K562 (cell line): Measurements from ENCODE around the gene UFC1.

Source experiments
- CTCF ChIP-seq, 3 experiments: IDR thresholded peaks in 2 of 3; conservative IDR thresholded peaks in 1 of 3; 2 replicates each; pipeline ENCODE4 v1.5.1; 2011 to 2012; ENCODE audit warnings: low read length in 3 of 3, mild to moderate bottlenecking in 3 of 3, control low read depth in 2 of 3, improper control_type of control experiment in 1 of 3, inconsistent platforms in 1 of 3, low read depth in 1 of 3, mixed read lengths in 1 of 3, moderate library complexity in 1 of 3; ENCODE audit not compliant: insufficient read depth in 2 of 3
- ELF4 ChIP-seq: fragments of 450-650 bp; formaldehyde crosslinking; IDR thresholded peaks from 2 replicates; pipeline ENCODE4 v1.4.0; 2022; ENCODE audit warnings: missing genetic modification characterization
- GABPB2 ChIP-seq: fragments of 250-450 bp; sonication (Bioruptor Pico); conservative IDR thresholded peaks from 2 replicates; pipeline ENCODE4 v1.5.1; 2021; ENCODE audit warnings: mild to moderate bottlenecking
- MYC ChIP-seq, 2 experiments: fragments of 250-450 bp in 1 of 2; sonication (Bioruptor Pico) in 1 of 2; IDR thresholded peaks; 2 replicates each; pipeline versions ENCODE4 v1.5.1 to v1.6.1; 2012 to 2021; ENCODE audit warnings: low read depth in 2 of 2, borderline replicate concordance in 1 of 2, improper control_type of control experiment in 1 of 2, low read length in 1 of 2, mild to moderate bottlenecking in 1 of 2, moderate library complexity in 1 of 2
- POLR2A ChIP-seq: fragments of 450-650 bp; conservative IDR thresholded peaks from 2 replicates; pipeline ENCODE4 v1.6.1; 2016
- TAF1 ChIP-seq: IDR thresholded peaks from 2 replicates; pipeline ENCODE4 v1.6.1; 2011; ENCODE audit warnings: mild to moderate bottlenecking, low read length, moderate library complexity; ENCODE audit not compliant: insufficient read depth, control insufficient read depth, severe bottlenecking; ENCODE audit errors: extremely low read depth
- TARDBP ChIP-seq: fragments of 450-650 bp; IDR thresholded peaks from 2 replicates; pipeline ENCODE4 v1.6.1; 2016
- TEAD4 ChIP-seq, 2 experiments: sonication (generic) in 1 of 2; formaldehyde crosslinking in 1 of 2; IDR thresholded peaks; 2 replicates each; pipeline versions ENCODE4 v1.6.1 to v1.8.0; 2012 to 2022; ENCODE audit warnings: borderline replicate concordance in 1 of 2, inconsistent platforms in 1 of 2, low read length in 1 of 2, mild to moderate bottlenecking in 1 of 2, missing genetic modification reagents in 1 of 2
- ZBTB1 ChIP-seq: sonication (generic); formaldehyde crosslinking; IDR thresholded peaks from 2 replicates; pipeline ENCODE4 v1.8.1; 2023; ENCODE audit warnings: missing genetic modification reagents, low read depth, mild to moderate bottlenecking, borderline replicate concordance
- ZNF133 ChIP-seq: fragments of 250-450 bp; sonication (Bioruptor Pico); IDR thresholded peaks from 2 replicates; pipeline ENCODE4 v1.4.0; 2020; ENCODE audit warnings: mild to moderate bottlenecking

GRCh38 chr1:161172349-161172748, 18.6 kb downstream of the UFC1 start:
- TF ChIP-seq MYC (IDR thresholded peaks at IDR 0.05; ENCODE audit: low read depth, low read length) = no peak
- no peak for TF ChIP-seq MYC (CRISPR knock-in tag; IDR thresholded peaks at IDR 0.05; ENCODE audit: borderline replicate concordance, low read depth)
- TF ChIP-seq ZNF133 = no peak
- no peak for TF ChIP-seq GABPB2 (CRISPR knock-in tag)
- TF ChIP-seq TEAD4 (IDR thresholded peaks at IDR 0.05; ENCODE audit: low read length) = no peak
- no peak for TF ChIP-seq TEAD4 (CRISPR knock-in tag; IDR thresholded peaks at IDR 0.05; ENCODE audit: borderline replicate concordance)
- TF ChIP-seq ZBTB1 (CRISPR knock-in tag) = no peak
- no peak for TF ChIP-seq POLR2A
- no peak for TF ChIP-seq CTCF (IDR thresholded peaks at IDR 0.05 in 2 of 3, conservative IDR thresholded peaks at IDR 0.05 in 1 of 3; ENCODE audit: insufficient read depth in 2 of 3, low read depth in 1 of 3, low read length in 3 of 3)
- no peak for TF ChIP-seq ELF4
- TF ChIP-seq TARDBP = no peak
- TF ChIP-seq TAF1 = no peak
